ENCODE data around the gene DEPDC1B.
"Not testable (repeated sequence)": the region's sequence is repeated elsewhere in the genome, so short reads cannot be mapped to it uniquely, and the experiment has no call there.

Gene DEPDC1B, protein sequence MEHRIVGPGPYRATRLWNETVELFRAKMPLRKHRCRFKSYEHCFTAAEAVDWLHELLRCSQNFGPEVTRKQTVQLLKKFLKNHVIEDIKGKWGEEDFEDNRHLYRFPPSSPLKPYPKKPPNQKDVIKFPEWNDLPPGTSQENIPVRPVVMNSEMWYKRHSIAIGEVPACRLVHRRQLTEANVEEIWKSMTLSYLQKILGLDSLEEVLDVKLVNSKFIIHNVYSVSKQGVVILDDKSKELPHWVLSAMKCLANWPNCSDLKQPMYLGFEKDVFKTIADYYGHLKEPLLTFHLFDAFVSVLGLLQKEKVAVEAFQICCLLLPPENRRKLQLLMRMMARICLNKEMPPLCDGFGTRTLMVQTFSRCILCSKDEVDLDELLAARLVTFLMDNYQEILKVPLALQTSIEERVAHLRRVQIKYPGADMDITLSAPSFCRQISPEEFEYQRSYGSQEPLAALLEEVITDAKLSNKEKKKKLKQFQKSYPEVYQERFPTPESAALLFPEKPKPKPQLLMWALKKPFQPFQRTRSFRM
- total RNA-seq = 2.6 to 16.4 (median 5.9) reads per million in 18 experiments

- DNase-seq = peak; percentile 83 to 86
Observed at GRCh38 chr5:60699609-60700415, at the start of gene DEPDC1B. DEPDC1B (minus strand) TSS chr5:60700166; CDS start chr5:60700093, 73 bp downstream.

DNA sequence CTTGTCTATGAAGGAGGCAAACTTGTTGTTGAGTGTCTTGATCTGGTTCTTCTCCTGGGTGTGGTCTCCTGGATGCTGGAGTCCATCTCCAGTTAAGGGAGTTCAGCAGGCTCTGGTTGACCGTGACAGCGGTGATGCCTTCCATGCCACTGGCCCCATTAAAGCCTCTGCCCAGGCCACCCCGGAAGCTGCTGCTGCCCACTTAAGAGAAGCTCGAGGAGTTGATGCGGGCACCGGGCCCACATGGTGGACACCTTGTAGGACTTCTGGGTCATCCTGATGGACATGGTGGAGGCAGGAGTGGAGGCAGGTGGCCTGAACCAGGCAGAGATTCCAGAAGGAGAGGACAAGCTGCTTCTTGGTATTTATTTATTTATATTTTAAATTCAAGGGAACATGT, 44.7 kb upstream of the DEPDC1B start:
- no peak for DNase-seq

DNA sequence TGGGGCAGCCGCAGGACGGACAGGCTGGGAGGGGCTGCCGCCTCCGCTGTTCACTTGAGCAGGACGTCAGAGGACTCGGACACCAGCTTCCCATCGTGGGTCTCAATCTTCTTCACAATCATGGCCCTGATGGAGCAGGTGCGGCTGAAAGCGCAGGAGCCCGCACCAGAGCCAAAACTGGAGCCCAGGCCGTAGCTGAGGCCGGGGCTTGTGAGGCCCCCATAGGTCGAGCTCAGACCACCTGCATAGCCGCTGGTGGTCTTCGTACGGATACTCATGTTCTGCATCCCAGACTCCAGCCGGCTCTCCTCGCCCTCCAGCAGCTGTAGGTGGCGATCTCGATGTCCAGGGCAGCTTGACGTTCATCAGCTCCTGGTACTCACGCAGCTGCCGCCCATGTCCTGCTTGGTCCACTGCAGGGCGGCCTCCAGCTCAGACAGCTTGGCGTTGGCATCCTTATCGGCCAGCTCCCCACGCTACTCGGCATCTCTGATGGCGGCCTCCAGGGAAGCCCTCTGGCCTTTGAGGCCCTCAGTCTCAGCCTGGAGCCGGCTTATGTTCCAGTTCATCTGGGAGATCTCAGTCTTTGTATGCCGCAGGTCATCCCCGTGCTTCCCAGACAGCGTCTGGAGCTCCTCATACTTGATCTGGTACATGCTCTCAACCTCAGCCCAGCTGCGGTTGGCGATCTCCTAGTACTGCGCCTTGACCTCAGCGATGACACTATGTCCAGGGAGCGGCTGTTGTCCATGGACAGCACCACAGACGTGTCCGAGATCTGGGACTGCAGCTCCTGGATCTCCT, 43.7 kb upstream of the DEPDC1B start:
- DNase-seq = no peak

DNA sequence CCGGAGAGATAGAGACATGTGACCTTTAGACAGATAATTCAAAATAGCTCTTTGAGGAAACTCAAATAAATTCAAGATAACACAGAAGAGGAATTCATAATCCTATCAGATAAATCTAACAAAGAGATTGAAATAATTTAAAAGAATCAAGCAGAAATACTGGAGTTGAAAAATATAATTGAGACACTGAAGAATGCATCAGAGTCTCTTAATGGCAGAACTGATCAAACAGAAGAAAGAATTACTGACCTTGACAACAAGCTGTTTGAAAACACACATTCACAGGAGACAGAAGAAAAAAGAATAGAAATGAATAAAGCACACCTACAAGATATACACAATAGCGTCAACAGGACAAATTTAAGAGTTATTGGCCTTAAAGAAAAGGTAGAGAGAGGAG, 40.4 kb upstream of the DEPDC1B start:
- no peak for DNase-seq

DNA sequence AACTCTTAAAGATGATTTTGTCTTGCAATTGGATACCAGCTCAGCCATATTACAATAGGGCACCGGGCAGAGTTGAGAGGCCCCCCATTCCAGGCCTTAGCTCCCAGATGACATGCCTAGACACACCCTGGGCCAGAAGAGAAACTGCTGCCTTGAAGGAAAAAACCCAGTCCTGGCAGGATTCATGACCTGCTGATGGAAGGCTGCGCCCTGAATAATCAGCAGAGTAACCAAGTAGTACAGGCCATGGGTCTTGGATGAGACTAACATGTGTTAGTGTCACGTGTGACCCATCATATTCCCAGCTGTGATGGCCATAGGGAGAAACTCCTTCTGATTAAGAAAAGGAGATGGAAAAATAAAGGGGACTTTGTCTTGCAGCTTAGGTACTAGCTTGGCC, 39.0 kb upstream of the DEPDC1B start:
- no peak for DNase-seq

DNA sequence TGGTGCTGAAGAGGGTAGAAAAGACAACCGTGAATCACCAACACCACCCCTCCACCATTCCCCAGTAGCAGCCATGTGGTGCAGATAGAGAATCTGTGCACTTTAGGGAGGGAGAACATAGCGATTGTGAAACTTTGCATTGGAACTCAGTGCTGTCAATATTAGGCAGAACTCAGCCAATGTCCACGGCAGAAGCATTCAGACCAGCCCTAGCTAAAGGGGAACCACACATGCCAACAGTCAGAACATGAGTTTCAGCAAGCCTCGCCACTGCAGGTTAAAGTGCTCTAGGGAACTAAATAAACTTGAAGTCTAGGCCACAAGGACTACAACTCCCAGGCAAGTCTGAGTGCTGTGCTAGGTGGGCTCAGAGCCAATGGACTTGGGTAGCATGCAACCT, 38.5 kb upstream of the DEPDC1B start:
- no peak for DNase-seq

GRCh38 chr5:60730858-60731257, 30.9 kb upstream of the DEPDC1B start:
- not testable (repeated sequence) for DNase-seq

- DNase-seq = no peak
Observed at GRCh38 chr5:60727033-60727679, 27.2 kb upstream of the DEPDC1B start.

GRCh38 chr5:60724126-60724525, 24.2 kb upstream of the DEPDC1B start:
- no peak for DNase-seq

- DNase-seq = no peak
Observed at GRCh38 chr5:60722416-60722815, 22.4 kb upstream of the DEPDC1B start.

GRCh38 chr5:60719329-60719728, 19.4 kb upstream of the DEPDC1B start:
- no peak for DNase-seq

GRCh38 chr5:60718166-60718892, 18.4 kb upstream of the DEPDC1B start:
- no peak for DNase-seq

DNA sequence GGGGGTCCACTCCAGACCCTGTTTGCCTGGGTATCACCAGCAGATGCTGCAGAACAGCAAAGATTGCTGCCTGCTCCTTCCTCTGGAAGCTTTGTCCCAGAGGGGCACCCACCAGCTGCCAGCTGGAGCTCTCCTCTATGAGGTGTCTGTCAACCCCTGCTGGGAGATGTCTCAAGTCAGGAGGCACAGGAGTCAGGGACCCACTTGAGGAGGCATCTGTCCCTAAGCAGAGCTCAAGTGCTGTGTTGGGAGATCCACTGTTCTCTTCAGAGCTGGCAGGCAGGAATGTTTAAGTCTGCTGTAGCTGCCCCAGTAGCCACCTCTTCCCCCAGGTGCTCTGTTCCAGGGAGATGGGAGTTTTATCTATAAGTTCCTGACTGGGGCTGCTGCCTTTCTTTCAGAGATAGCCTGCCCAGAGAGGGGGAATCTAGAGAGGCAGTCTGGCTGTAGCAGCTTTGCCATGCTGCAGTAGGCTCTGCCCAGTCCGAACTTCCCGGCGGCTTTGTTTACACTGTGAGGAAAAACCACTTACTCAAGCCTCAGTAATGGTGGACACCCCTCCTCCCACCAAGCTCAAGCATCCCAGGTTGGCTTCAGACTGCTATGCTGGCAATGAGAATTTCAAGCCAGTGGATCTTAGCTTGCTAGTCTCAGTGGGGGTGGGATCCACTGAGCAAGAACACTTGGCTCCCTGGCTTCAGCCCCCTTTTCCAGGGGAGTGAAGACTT, 15.4 kb upstream of the DEPDC1B start:
- DNase-seq = not testable (repeated sequence)

DNA sequence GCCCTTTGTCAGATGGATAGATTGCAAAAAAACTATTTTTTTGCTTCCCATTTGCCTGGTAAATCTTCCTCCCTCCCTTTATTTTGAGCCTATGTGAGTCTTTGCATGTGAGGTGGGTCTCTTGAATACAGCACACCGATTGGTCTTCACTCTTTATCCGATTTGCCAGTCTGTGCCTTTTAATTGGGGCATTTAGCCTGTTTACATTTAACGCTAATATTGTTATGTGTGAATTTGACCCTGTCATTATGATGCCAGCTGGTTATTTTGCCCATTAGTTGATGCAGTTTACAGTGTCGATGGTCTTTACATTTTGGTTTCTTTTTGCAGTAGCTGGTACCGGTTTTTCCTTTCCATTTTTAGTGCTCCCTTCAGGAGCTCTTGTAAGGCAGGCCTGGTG, 13.0 kb upstream of the DEPDC1B start:
- no peak for DNase-seq

GRCh38 chr5:60711892-60712291, 11.9 kb upstream of the DEPDC1B start:
- DNase-seq = not testable (repeated sequence)

DNA sequence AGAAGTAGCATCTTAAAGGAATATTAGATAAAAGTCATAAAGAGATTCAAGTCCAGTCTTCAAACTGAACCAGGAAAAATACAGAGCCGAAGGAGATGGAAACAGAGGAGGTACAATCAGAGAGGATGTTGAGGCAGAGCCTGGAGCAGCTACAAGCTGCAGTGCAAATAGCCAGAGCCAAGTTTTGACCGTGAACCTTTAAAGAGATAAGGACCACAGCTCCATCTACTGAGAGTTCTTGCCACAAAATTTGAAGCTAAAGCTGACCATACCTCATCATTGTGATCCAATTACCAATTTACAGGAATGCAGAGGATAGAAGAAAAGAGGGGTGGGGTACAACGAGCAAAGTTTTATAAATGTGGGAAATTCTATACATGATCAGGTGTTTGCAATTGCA, 10.4 kb upstream of the DEPDC1B start:
- DNase-seq = no peak

GRCh38 chr5:60705144-60705543, 5.2 kb upstream of the DEPDC1B start:
- DNase-seq = no peak

- DNase-seq = no peak
Observed at GRCh38 chr5:60703944-60704343, 4.0 kb upstream of the DEPDC1B start.

GRCh38 chr5:60701321-60701968, 1.5 kb upstream of the DEPDC1B start:
- peak in 1 of 2 donors; percentile 20 for DNase-seq

- peak in 1 of 2 donors; percentile 12 for DNase-seq
Observed at GRCh38 chr5:60700416-60700757, 421 bp upstream of the DEPDC1B start.

All from inflammatory macrophage (primary cell).